Endothelial cell of umbilical vein (primary cell): ENCODE data around the gene DGCR8. TPM values are rescaled to one million over a fixed set of nuclear protein-coding genes. Genes with fewer than 3 reads are reported as not detected.

Experiments
- BruUV-seq: library from RNA; stranded (reverse); fragments of 400-500 nt; replicated peaks from 2 replicates; lab custom pipeline; 2021; lab: Mats Ljungman, UMichigan
- CTCF ChIA-PET: fragments of 300-600, 350-600 bp; sonication (Branson Sonifier 250); formaldehyde crosslinking; loops from one replicate; lab custom pipeline; 2021; ENCODE audit warnings: antibody characterized with exemption, inconsistent platforms; lab: Charles Lee
- POLR2A ChIA-PET: fragments of 300-600, 350-600 bp; sonication (Branson Sonifier 250); formaldehyde crosslinking; loops from one replicate; lab custom pipeline; 2021; ENCODE audit warnings: antibody characterized with exemption, inconsistent platforms; lab: Charles Lee
- DNase-seq: peaks from one replicate; pipeline ENCODE4 v3.0.0-alpha.2; 2011; ENCODE audit warnings: low read depth, low spot score
- FAIRE-seq: peaks from 2 replicates; lab custom pipeline; 2011; peaks lifted over from hg19 to GRCh38; lab: Jason Lieb, UNC
- H2AFZ ChIP-seq: 2 replicates; pipeline ENCODE4 v1.6.0; 2012; ENCODE audit warnings: low read depth, low read length, control low read depth, inconsistent platforms
- H3K27ac ChIP-seq: 2 replicates; pipeline ENCODE4 v1.5.1; 2011; ENCODE audit warnings: low read depth, mild to moderate bottlenecking, control low read depth, low read length, moderate library complexity; ENCODE audit not compliant: insufficient read depth
- H3K27me3 ChIP-seq, 2 experiments: 2 replicates each; pipeline versions ENCODE4 v1.6.0 to v1.6.1; 2011; ENCODE audit warnings: low read length in 2 of 2, mixed read lengths in 1 of 2; ENCODE audit not compliant: control insufficient read depth in 2 of 2, insufficient read depth in 2 of 2
- H3K36me3 ChIP-seq, 2 experiments: 2 replicates in 1 of 2; 3 replicates in 1 of 2; pipeline ENCODE4 v1.5.1; 2011; ENCODE audit warnings: low read length in 2 of 2, mild to moderate bottlenecking in 1 of 2, moderate library complexity in 1 of 2; ENCODE audit not compliant: control insufficient read depth in 2 of 2, insufficient read depth in 2 of 2; ENCODE audit errors: extremely low read depth in 1 of 2
- H3K4me1 ChIP-seq: 3 replicates; pipeline ENCODE4 v1.5.1; 2011; ENCODE audit warnings: mild to moderate bottlenecking, low read length; ENCODE audit not compliant: control insufficient read depth, insufficient read depth; ENCODE audit errors: extremely low read depth
- H3K4me2 ChIP-seq: 2 replicates; pipeline ENCODE4 v1.6.1; 2011; ENCODE audit warnings: low read length, control low read depth, mixed read lengths; ENCODE audit not compliant: insufficient read depth
- H3K4me3 ChIP-seq, 3 experiments: fragments of 200-600 bp in 1 of 3; sonication (generic), shearing (Covaris generic) in 1 of 3; replicated peaks in 1 of 3; 2 replicates each; pipeline ENCODE4 v1.5.1; 2011 to 2016; ENCODE audit warnings: control low read depth in 3 of 3, low read length in 3 of 3, mild to moderate bottlenecking in 2 of 3, inconsistent platforms in 1 of 3, low read depth in 1 of 3, moderate library complexity in 1 of 3; ENCODE audit not compliant: insufficient read depth in 1 of 3
- H3K79me2 ChIP-seq: 2 replicates; pipeline ENCODE4 v1.6.0; 2012; ENCODE audit warnings: low read length, inconsistent platforms; ENCODE audit not compliant: control insufficient read depth, insufficient read depth
- H3K9ac ChIP-seq: replicated peaks from 2 replicates; pipeline ENCODE3; 2011; ENCODE audit warnings: low read length, control low read depth; ENCODE audit not compliant: insufficient read depth; ENCODE audit errors: extremely low read depth
- H3K9me1 ChIP-seq: replicated peaks from 3 replicates; pipeline ENCODE4 v1.6.0; 2011; ENCODE audit warnings: mild to moderate bottlenecking, low read length; ENCODE audit not compliant: control insufficient read depth, insufficient read depth; ENCODE audit errors: extremely low read depth
- H3K9me3 ChIP-seq: replicated peaks from 2 replicates; pipeline ENCODE4 v1.5.1; 2012; ENCODE audit warnings: low read length, inconsistent platforms; ENCODE audit not compliant: control insufficient read depth, insufficient read depth
- H4K20me1 ChIP-seq: replicated peaks from 2 replicates; pipeline ENCODE3; 2011; ENCODE audit warnings: mild to moderate bottlenecking, low read length; ENCODE audit not compliant: control insufficient read depth, insufficient read depth; ENCODE audit errors: extremely low read depth
- CTCF ChIP-seq, 2 donors: IDR thresholded peaks; 1 replicate in 1 of 2; 2 replicates in 1 of 2; pipeline ENCODE4 v1.5.1; 2011; ENCODE audit warnings: low read length in 2 of 2, mild to moderate bottlenecking in 2 of 2, moderate library complexity in 2 of 2, control low read depth in 1 of 2, inconsistent platforms in 1 of 2, low read depth in 1 of 2; ENCODE audit not compliant: insufficient read depth in 1 of 2; ENCODE audit errors: extremely low read depth in 1 of 2
- EZH2 ChIP-seq: IDR thresholded peaks from 2 replicates; pipeline ENCODE4 v1.6.1; 2012; ENCODE audit warnings: borderline replicate concordance, low read depth, mild to moderate bottlenecking, moderate library complexity, low read length, inconsistent platforms; ENCODE audit not compliant: severe bottlenecking
- FOS ChIP-seq: IDR thresholded peaks from 2 replicates; pipeline ENCODE4 v1.6.1; 2011; ENCODE audit warnings: mild to moderate bottlenecking, low read length, moderate library complexity, borderline replicate concordance; ENCODE audit not compliant: insufficient read depth
- GATA2 ChIP-seq: IDR thresholded peaks from 2 replicates; pipeline ENCODE4 v1.7.0; 2011; ENCODE audit warnings: low read depth, mild to moderate bottlenecking, moderate library complexity, mixed read lengths, low read length; ENCODE audit not compliant: insufficient read length, insufficient read depth
- JUN ChIP-seq: IDR thresholded peaks from 2 replicates; pipeline ENCODE4 v1.6.1; 2011; ENCODE audit warnings: borderline replicate concordance, low read depth; ENCODE audit not compliant: insufficient read length, insufficient read depth
- MAX ChIP-seq: IDR thresholded peaks from 2 replicates; pipeline ENCODE4 v1.6.1; 2011; ENCODE audit not compliant: insufficient read depth, insufficient read length
- MYC ChIP-seq: IDR thresholded peaks from one replicate; pipeline ENCODE4 v1.6.1; 2011; ENCODE audit warnings: mild to moderate bottlenecking, low read depth, low read length
- POLR2A ChIP-seq: IDR thresholded peaks from 2 replicates; pipeline ENCODE4 v1.6.1; 2012; ENCODE audit warnings: low read depth, mild to moderate bottlenecking, control low read depth, low read length
- POLR2AphosphoS5 ChIP-seq: IDR thresholded peaks from 2 replicates; pipeline ENCODE4 v1.6.1; 2012; ENCODE audit warnings: low read depth, mild to moderate bottlenecking, control low read depth, low read length, moderate library complexity; ENCODE audit not compliant: insufficient read depth
- dilution Hi-C: fragments of 300-500 bp; cut with MboI; formaldehyde crosslinking; loops from one replicate; pipeline ENCODE4 v1.15.0; 2019; ENCODE audit warnings: low sequenced_read_pairs; ENCODE audit not compliant: extremely low pct_ligation_motif_present
- intact Hi-C: fragments of 100-400 bp; cut with micrococcal nuclease; formaldehyde crosslinking; loops from one replicate; pipeline ENCODE4 v1.10.0; 2022
- polyA plus RNA-seq, 4 experiments: library from polyadenylated mRNA; depleted of rRNA in 3 of 4; stranded (reverse) in 3 of 4; unstranded in 1 of 4; fragments of >200 nt; gene quantifications; 2 replicates each; pipeline versions ENCODE4 v1.2.1 to v1.2.3, GENCODE V29; 2011 to 2012; ENCODE audit warnings: missing spikeins in 1 of 4
- total RNA-seq: library from RNA; stranded (reverse); gene quantifications from 2 replicates; pipeline ENCODE4 v1.2.3, GENCODE V29; 2021

The DGCR8 gene
- total and polyA plus RNA-seq, 2 donors (not counting 3 experiments of a cell fraction or from before 2014, with no cell fraction given), result 32.7 to 64.2 TPM

- CTCF ChIA-PET, result interaction anchor here (0.6 to 2.1 kb wide), 5 partner anchors 10 to 399 kb away, joined by 3 to 7 read pairs (median 6); no protein-coding TSS in a partner anchor
- H4K20me1 ChIP-seq, result no peaks in the 10 kb centered on the region
- peaks cover 29% of the 10 kb centered on the region for H3K79me2 ChIP-seq
- H3K27ac ChIP-seq, result no peak overlapping the region
- TF ChIP-seq GATA2, result no peak
- TF ChIP-seq FOS, result no peak
- TF ChIP-seq JUN, result no peak
- no peak for TF ChIP-seq POLR2A
- TF ChIP-seq CTCF (IDR thresholded peaks at IDR 0.05; ENCODE audit: extremely low read depth in 1 of 2, insufficient read depth in 1 of 2, low read depth in 1 of 2, low read length in 2 of 2), result no peak
- no peak for TF ChIP-seq MYC
- TF ChIP-seq MAX, result no peak
- no peak for TF ChIP-seq EZH2
- no peak for TF ChIP-seq POLR2AphosphoS5
- no peak overlapping the region for H3K9ac ChIP-seq
- FAIRE-seq, result no peak
- no TSS peak for BruUV-seq
- POLR2A ChIA-PET, result no interaction called here
- dilution Hi-C loops, result no loop called here
- no peak overlapping the region for H2AFZ ChIP-seq
- H3K9me3 ChIP-seq, result no peaks in the 10 kb centered on the region
- H3K4me3 ChIP-seq, result no peak overlapping the region
- peaks cover 6% of the 10 kb centered on the region for H3K4me1 ChIP-seq
- no peak for DNase-seq
- peaks cover 0 to 18% of the 10 kb centered on the region in 2 experiments for H3K36me3 ChIP-seq
- no peaks in the 10 kb centered on the region for H3K9me1 ChIP-seq
- H3K27me3 ChIP-seq, result no peaks in the 10 kb centered on the region
- H3K4me2 ChIP-seq, result no peak overlapping the region
- intact Hi-C loops, result loop anchor here (1.0 kb wide), 1 partner anchor 156 kb away; no protein-coding TSS in a partner anchor
Observed at GRCh38 chr22:20129747-20130014, 49.6 kb downstream of the DGCR8 start.
